Stimulated activated CD4-positive, alpha-beta T cell treated with anti-CD3 and anti-CD28 coated beads, Interleukin-12 subunit alpha, Interleukin-12 subunit beta, amount 100 ng/mL, for 24 hours (primary cell): ENCODE data around the gene CD44.

Source experiments
- DNase-seq, 2 experiments: peaks; one replicate each; pipeline ENCODE4 v3.0.0-alpha.2; 2020; ENCODE audit warnings: low read depth in 2 of 2

The CD44 gene

GRCh38 chr11:35112056-35112845 lies 26.7 kb upstream of the CD44 start:
- DNase-seq: no peak

DNA sequence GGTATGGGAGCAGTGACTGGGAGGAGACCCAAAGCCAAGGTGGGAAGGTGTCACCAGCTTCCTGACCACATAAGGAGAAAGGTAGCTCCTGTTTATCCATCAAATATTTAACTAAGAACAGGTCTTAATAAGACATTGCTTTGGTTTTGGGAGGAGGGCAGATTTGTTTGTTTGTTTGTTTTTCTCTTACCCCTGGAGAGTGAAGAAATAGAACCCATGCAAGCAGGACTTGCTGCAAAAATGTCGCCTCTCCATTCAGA lies 26.2 kb upstream of the CD44 start:
- DNase-seq: no peak

DNA sequence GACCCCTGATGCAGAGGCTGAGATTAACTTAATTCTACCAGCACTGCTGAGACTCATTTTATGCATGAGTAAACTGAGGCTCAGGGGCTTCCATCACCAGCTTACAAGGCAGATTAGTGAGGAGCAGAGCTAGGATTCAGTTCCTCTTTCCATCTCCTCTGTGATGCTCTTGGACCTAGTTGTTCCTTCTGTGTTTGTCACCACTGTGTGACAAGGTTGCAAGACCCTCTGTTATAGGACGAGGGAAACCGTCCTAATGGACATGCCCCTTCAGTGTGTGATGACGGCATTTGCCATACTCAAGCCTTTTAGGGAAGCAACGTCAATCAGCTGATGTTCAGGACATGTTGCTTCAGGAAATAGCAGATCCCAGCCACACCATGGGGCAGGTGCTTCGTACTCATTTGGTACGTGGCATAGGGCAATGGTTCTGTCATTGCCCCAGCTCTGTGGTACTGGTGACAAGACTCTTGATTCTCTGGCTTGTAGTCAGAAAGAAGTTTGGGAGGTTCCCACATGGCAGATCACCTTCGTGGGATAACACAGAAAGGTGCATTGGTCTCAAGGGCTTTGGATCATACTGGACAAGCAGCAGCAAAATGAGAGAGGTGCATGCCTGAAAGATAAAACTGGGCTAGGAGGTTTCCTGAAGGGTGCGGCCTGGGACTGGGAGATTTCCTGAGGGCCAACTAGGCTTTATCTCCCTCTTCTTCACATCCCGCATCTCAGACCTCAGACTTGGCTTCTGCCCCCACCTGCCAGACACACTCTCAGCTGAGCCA lies 23.9 kb upstream of the CD44 start:
- no peak for DNase-seq

DNA sequence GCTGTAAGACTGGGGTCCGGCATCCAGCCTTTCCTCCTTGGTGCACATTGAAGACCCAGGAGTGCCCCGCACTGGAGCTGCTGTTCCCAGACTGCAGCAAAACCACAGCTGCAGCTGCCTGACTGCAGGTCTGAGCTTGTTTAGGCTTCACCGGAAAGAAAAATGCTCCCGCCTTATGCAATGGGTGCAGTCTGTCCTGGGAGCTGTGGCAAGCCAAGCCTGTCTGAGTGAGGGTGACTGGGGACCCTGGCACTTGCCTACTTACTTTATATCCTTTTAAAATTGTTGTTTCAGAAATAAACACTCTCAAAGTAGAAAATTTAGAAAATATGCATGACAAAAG lies 23.3 kb upstream of the CD44 start:
- DNase-seq: no peak

GRCh38 chr11:35116245-35116644 lies 22.7 kb upstream of the CD44 start:
- no peak for DNase-seq

GRCh38 chr11:35116762-35117640 lies 22.0 kb upstream of the CD44 start:
- no peak for DNase-seq

DNA sequence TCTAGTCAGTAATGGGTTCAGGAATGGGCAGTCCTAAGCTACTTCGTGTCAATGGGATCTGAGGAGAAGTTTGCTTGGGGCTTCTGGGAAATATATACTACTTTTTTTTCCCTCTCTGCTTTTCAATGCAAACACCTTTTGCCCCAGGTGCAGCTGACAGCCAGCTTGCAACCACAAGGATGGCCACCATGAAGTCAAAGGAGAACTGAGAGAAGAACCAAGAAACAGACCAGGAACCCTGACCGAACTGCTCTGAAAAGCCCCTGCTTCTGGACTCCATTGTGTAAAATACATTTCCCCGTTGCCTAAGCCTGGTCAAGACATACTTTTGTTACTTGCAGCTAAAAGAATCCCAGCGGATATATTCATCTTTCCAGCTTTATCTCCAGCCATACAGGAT lies 20.1 kb upstream of the CD44 start:
- DNase-seq: no peak

GRCh38 chr11:35121326-35121865 lies 17.6 kb upstream of the CD44 start:
- no peak for DNase-seq

DNA sequence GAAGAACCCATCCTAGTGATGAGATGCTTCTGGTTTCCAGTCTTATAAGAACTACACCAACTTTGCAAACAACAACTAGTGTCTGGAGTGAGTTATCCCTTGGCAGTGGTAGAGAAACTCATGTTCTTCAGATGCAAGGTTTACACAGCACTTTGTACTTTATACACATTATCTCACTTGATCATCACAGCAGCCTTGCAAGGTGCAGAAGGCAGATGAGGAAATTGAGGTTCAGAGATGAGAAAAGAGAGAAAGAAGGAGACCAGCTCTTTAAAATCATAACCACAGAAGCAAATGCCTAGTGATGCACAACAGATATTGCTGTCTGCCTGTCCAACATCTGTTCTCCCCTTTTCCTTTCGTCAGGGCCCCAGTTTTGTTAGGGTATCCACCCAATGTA lies 16.7 kb upstream of the CD44 start:
- no peak for DNase-seq

GRCh38 chr11:35126000-35126878 lies 12.7 kb upstream of the CD44 start:
- DNase-seq: peak in 1 of 2 experiments; percentile 28

GRCh38 chr11:35126879-35127581 lies 11.9 kb upstream of the CD44 start:
- DNase-seq: no peak

DNA sequence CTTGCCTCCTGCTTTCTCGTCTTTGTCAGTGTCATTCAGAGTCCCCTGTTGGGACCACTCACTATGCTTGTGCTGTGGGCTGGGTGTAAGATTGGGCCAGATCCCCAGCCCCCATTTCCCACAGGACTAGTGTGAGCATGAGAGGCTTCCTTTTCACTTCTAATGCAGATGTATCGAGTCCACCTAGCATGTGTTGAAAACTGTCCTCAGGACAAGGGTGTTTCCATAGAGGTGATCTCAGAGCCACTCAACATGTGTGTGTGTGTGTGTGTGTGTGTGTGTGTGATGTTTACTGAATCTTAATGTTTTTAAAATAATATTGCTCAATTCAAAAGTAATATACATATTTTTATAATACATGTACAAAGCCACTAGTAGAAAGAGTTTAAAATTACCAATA lies 11.4 kb upstream of the CD44 start:
- DNase-seq: no peak

DNA sequence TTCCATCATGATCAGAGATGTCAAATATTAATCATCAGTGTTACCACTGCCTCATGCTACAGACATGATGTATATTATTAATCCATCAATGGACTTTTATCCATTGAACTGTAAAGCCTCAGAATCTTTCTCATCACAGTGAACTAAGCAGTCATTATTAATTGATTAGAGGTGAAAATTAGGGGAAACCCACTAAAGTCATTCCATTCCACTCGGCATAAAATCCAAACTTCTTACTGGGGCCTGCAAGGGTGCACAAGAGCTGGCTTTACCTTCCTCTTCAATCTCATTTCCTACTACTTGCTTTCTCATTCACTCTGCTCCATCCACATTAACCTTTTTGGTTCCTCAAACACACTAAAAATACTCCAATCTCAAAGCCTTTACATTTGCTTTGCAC lies 7.9 kb upstream of the CD44 start:
- no peak for DNase-seq

GRCh38 chr11:35131886-35132285 lies 7.1 kb upstream of the CD44 start:
- no peak for DNase-seq

GRCh38 chr11:35133656-35134055 lies 5.3 kb upstream of the CD44 start:
- no peak for DNase-seq

GRCh38 chr11:35134403-35135148 lies 4.4 kb upstream of the CD44 start:
- no peak for DNase-seq

- DNase-seq: no peak
These were observed 3.7 kb upstream of the CD44 start for GRCh38 chr11:35135222-35135621.

GRCh38 chr11:35136311-35136710 lies 2.7 kb upstream of the CD44 start:
- DNase-seq: no peak

GRCh38 chr11:35138058-35138457 lies 913 bp upstream of the CD44 start:
- no peak for DNase-seq

- DNase-seq: no peak
These were observed 397 bp upstream of the CD44 start for GRCh38 chr11:35138606-35138942.
